ENCODE data around the gene ACOT9. TPM values are rescaled to one million over a fixed set of nuclear protein-coding genes. Genes with fewer than 3 reads are reported as not detected.
"Not testable (repeated sequence)": the region's sequence is repeated elsewhere in the genome, so short reads cannot be mapped to it uniquely, and the experiment has no call there.

ACOT9 gene
- polyA plus RNA-seq, 2 of the 4 experiments (the other 2 are of a cell fraction), result 87.0 to 110 TPM

DNA sequence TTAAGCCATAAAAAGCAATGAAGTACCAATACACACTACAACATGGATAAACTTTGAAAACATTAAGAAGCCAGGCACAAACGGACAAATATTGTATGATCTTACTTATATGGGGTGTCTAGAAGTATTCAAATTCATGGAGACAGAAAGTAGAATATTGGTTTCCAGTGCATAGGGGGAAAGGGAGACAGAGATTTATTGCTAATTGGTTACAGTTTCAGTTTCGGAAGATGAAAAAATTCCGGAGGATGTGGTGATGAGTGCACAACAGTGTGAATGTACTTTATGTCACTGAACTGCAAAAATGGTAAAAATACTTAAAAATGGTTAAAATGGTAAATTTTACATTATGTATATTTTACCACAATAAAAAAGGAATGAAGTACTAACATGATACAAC is 80.9 kb downstream of the ACOT9 start:
- Histone ChIP-seq H3K27ac (no peak overlapping the region), H3K4me2 (no peak overlapping the region), H3K4me1 (peaks cover 6% of the 10 kb centered on the region), H3K4me3 (no peak overlapping the region), H3K9me3 (no peaks in the 10 kb centered on the region)
- FAIRE-seq, result no peak
- TF ChIP-seq BHLHE40 (IDR thresholded peaks at IDR 0.05; ENCODE audit: low read depth, low read length) (no peak), FOSL2 (IDR thresholded peaks at IDR 0.05) (no peak), FOSL2 (CRISPR knock-in tag; IDR thresholded peaks at IDR 0.05) (no peak), EHF (CRISPR knock-in tag; IDR thresholded peaks at IDR 0.05) (no peak)
- CTCF ChIA-PET, result no interaction called here
- POLR2A ChIA-PET, result no interaction called here
- ATAC-seq, result no peak
- DNase-seq (ENCODE audit: low read depth in 1 of 2, low spot score in 1 of 2), result no peak
- 63% methylated on average over 3 of the region's 3 CpGs for WGBS (ENCODE audit: missing lambda C conversion rate)

- Histone ChIP-seq H3K4me1 (peaks cover 2% of the 10 kb centered on the region), H3K9me3 (no peaks in the 10 kb centered on the region), H3K4me2 (no peak overlapping the region), H3K4me3 (no peak overlapping the region), H3K27ac (no peak overlapping the region)
- peak; percentile 84 for FAIRE-seq
- no peak for ATAC-seq
- no peak for TF ChIP-seq HMGXB4 (CRISPR knock-in tag; IDR thresholded peaks at IDR 0.05; ENCODE audit: borderline replicate concordance)
- no peak for TF ChIP-seq POLR2A (IDR thresholded peaks at IDR 0.05; ENCODE audit: low read length)
- TF ChIP-seq SREBF2 (IDR thresholded peaks at IDR 0.05), result no peak
- CTCF ChIA-PET, result no interaction called here
- WGBS (ENCODE audit: missing lambda C conversion rate), result 7% methylated on average over 1 of the region's 1 CpG
- no peak for DNase-seq (ENCODE audit: low read depth in 1 of 2, low spot score in 1 of 2)
- POLR2A ChIA-PET, result no interaction called here
Measured at GRCh38 chrX:23661671-23662070, 81.4 kb downstream of the ACOT9 start.

GRCh38 chrX:23660766-23661132 is 82.3 kb downstream of the ACOT9 start:
- TF ChIP-seq HOXA7 (CRISPR knock-in tag; IDR thresholded peaks at IDR 0.05) (no peak), CHD2 (IDR thresholded peaks at IDR 0.05; ENCODE audit: low read length, partially characterized antibody) (no peak), FOSL2 (IDR thresholded peaks at IDR 0.05) (no peak), FOSL2 (CRISPR knock-in tag; IDR thresholded peaks at IDR 0.05) (no peak), SREBF2 (IDR thresholded peaks at IDR 0.05) (no peak), REST (IDR thresholded peaks at IDR 0.05) (no peak), PHF8 (IDR thresholded peaks at IDR 0.05; ENCODE audit: borderline replicate concordance, low read depth) (no peak), HEYL (CRISPR knock-in tag; IDR thresholded peaks at IDR 0.05) (no peak), ZFP36 (IDR thresholded peaks at IDR 0.05; ENCODE audit: borderline replicate concordance, partially characterized antibody) (no peak)
- H3K27ac ChIP-seq, result no peak overlapping the region
- FAIRE-seq (no peak), DNase-seq (ENCODE audit: low read depth in 1 of 2, low spot score in 1 of 2) (no peak), ATAC-seq (no peak)
- no peaks in the 10 kb centered on the region for H3K4me1 ChIP-seq
- H3K9me3 ChIP-seq, result no peaks in the 10 kb centered on the region
- ChIA-PET POLR2A (no interaction called here), CTCF (no interaction called here)
- WGBS (ENCODE audit: missing lambda C conversion rate), result 90% methylated on average over 2 of the region's 2 CpGs
- no peak overlapping the region for H3K4me2 ChIP-seq
- no peak overlapping the region for H3K4me3 ChIP-seq

- WGBS (ENCODE audit: missing lambda C conversion rate), result 66% methylated on average over 8 of the region's 8 CpGs
- ATAC-seq; H3K4me3 ChIP-seq; FAIRE-seq; H3K4me2 ChIP-seq; CTCF ChIA-PET; DNase-seq (ENCODE audit: low read depth in 1 of 2, low spot score in 1 of 2); H3K4me1 ChIP-seq; H3K9me3 ChIP-seq; POLR2A ChIA-PET; H3K27ac ChIP-seq: not testable (repeated sequence)
Measured at GRCh38 chrX:23660083-23660765, 82.9 kb downstream of the ACOT9 start.
